Loucy (cell line): ENCODE data around the gene ADAMTS2.

ENCODE experiments used
- H2AFZ ChIP-seq: fragments of 200-600 bp; sonication (generic); 2 replicates; pipeline ENCODE4 v1.6.0; 2016; ENCODE audit warnings: antibody characterized with exemption, mild to moderate bottlenecking, low read length, moderate library complexity
- H3F3A ChIP-seq: fragments of 200-600 bp; 2 replicates; pipeline ENCODE4 v1.6.0; 2016; ENCODE audit warnings: antibody characterized with exemption, low read depth, mild to moderate bottlenecking
- H3K27me3 ChIP-seq: fragments of 200-600 bp; sonication (generic); 2 replicates; pipeline ENCODE4 v1.6.1; 2014; ENCODE audit warnings: low read length, mild to moderate bottlenecking; ENCODE audit not compliant: insufficient read depth, poor library complexity, severe bottlenecking
- H3K36me3 ChIP-seq: fragments of 200-600 bp; sonication (generic); 2 replicates; pipeline ENCODE4 v1.6.1; 2016; ENCODE audit warnings: low read length; ENCODE audit not compliant: insufficient read depth
- H3K4me1 ChIP-seq: fragments of 200-600 bp; sonication (generic); 2 replicates; pipeline ENCODE4 v1.5.1; 2014; ENCODE audit warnings: low read length, mild to moderate bottlenecking; ENCODE audit not compliant: insufficient read depth, poor library complexity, severe bottlenecking
- H3K4me2 ChIP-seq: fragments of 200-600 bp; sonication (generic); 2 replicates; pipeline ENCODE4 v1.6.0; 2014; ENCODE audit warnings: antibody characterized with exemption, low read length, low read depth, mild to moderate bottlenecking; ENCODE audit not compliant: poor library complexity, severe bottlenecking
- H3K4me3 ChIP-seq: fragments of 200-600 bp; sonication (generic); 2 replicates; pipeline ENCODE4 v1.5.1; 2014; ENCODE audit warnings: low read length, mild to moderate bottlenecking, mixed read lengths; ENCODE audit not compliant: poor library complexity, severe bottlenecking
- H3K79me2 ChIP-seq: fragments of 200-600 bp; sonication (generic); 2 replicates; pipeline ENCODE4 v1.6.1; 2014; ENCODE audit warnings: low read length; ENCODE audit not compliant: insufficient read depth
- H3K9ac ChIP-seq: fragments of 200-600 bp; sonication (generic); 2 replicates; pipeline ENCODE4 v1.6.0; 2014; ENCODE audit warnings: mild to moderate bottlenecking, low read depth, low read length, moderate library complexity; ENCODE audit not compliant: poor library complexity, severe bottlenecking
- H3K9me2 ChIP-seq: fragments of 200-600 bp; sonication (generic); replicated peaks from 2 replicates; pipeline ENCODE4 v1.6.1; 2016; ENCODE audit warnings: low read depth, low read length, mixed read lengths
- H3K9me3 ChIP-seq: fragments of 200-600 bp; sonication (generic); 2 replicates; pipeline ENCODE4 v1.6.1; 2014; ENCODE audit warnings: mild to moderate bottlenecking, antibody characterized with exemption, low read length, low read depth; ENCODE audit not compliant: insufficient read depth
- H4K20me1 ChIP-seq: fragments of 200-600 bp; sonication (generic); 2 replicates; pipeline ENCODE4 v1.6.0; 2014; ENCODE audit warnings: antibody characterized with exemption, low read length, mild to moderate bottlenecking; ENCODE audit not compliant: insufficient read depth, poor library complexity, severe bottlenecking
- EZH2phosphoT487 ChIP-seq: fragments of 200-600 bp; IDR thresholded peaks from 2 replicates; pipeline ENCODE4 v1.6.1; 2018; ENCODE audit warnings: antibody characterized with exemption, mild to moderate bottlenecking, moderate library complexity, borderline replicate concordance
- TF ChIP-seq, protein P1 (sequence below): fragments of 200-600 bp; sonication (generic); conservative IDR thresholded peaks from 2 replicates; pipeline ENCODE4 v1.5.1; 2014; ENCODE audit warnings: mild to moderate bottlenecking, antibody characterized with exemption, low read length

The ADAMTS2 gene

DNA sequence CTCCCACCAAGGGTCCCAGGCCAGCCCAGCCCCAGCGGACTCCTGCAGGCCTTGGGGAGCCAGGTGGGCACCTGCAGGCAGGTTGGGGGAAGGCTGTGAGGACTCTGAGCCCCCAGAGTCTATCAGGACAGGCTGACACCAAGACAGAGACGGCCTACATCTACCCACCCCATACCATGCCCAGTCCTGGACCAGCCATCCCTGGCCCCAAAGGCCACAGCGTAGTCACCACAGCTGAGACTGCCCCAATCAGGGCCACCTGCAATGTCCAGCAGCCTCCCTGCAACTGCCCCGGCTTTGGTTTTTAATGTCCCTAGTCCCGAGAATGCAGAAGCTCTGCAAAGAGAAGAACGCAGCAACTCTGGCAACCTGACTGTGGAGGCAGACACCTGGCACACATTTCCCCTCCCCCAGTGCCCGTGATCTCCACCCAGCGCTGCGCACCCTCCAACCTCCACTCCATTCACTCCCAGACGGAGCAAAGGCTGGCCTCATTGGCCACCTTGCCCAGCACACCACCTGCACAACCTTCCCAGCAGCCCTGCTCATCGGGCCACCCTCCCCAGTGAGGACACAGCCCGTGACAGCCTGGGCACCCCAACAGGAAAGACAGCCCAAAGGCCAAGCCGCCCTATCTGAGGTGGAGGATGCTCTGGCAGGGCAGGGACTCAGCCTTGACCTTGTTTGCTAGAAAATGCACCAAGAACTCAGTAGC lies 14.9 kb downstream of the ADAMTS2 start:
- Histone ChIP-seq H3K4me2 (no peak overlapping the region), H3F3A (no peaks in the 10 kb centered on the region), H3K79me2 (no peaks in the 10 kb centered on the region), H3K27me3 (no peaks in the 10 kb centered on the region), H3K9me3 (no peaks in the 10 kb centered on the region), H4K20me1 (no peaks in the 10 kb centered on the region), H3K9me2 (no peaks in the 10 kb centered on the region), H3K4me1 (no peaks in the 10 kb centered on the region), H3K36me3 (no peaks in the 10 kb centered on the region), H3K4me3 (no peak overlapping the region), H2AFZ (no peak overlapping the region), H3K9ac (no peak overlapping the region)
- TF ChIP-seq, protein P1, sequence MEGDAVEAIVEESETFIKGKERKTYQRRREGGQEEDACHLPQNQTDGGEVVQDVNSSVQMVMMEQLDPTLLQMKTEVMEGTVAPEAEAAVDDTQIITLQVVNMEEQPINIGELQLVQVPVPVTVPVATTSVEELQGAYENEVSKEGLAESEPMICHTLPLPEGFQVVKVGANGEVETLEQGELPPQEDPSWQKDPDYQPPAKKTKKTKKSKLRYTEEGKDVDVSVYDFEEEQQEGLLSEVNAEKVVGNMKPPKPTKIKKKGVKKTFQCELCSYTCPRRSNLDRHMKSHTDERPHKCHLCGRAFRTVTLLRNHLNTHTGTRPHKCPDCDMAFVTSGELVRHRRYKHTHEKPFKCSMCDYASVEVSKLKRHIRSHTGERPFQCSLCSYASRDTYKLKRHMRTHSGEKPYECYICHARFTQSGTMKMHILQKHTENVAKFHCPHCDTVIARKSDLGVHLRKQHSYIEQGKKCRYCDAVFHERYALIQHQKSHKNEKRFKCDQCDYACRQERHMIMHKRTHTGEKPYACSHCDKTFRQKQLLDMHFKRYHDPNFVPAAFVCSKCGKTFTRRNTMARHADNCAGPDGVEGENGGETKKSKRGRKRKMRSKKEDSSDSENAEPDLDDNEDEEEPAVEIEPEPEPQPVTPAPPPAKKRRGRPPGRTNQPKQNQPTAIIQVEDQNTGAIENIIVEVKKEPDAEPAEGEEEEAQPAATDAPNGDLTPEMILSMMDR = no peak
- no peak for TF ChIP-seq EZH2phosphoT487

DNA sequence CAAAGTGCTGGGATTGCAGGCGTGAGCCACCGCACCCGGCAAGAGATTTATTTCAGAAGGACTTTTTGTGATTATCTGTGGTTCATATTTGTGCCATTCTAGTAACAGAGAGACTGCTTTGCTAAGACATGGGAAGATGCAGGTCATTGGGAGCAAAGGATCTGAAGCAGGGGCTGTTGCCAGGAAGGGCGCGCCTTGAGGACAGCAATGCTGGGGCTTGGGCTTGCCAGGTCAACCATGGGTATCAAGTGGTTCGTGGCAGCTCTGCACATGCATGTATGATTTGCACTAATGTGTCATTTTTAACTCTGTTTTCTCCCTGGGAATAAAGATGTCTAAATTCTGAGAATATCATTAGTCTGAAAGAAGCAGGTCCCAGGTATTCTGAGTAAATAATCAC lies 17.0 kb downstream of the ADAMTS2 start:
- no peaks in the 10 kb centered on the region for H3K79me2 ChIP-seq

DNA sequence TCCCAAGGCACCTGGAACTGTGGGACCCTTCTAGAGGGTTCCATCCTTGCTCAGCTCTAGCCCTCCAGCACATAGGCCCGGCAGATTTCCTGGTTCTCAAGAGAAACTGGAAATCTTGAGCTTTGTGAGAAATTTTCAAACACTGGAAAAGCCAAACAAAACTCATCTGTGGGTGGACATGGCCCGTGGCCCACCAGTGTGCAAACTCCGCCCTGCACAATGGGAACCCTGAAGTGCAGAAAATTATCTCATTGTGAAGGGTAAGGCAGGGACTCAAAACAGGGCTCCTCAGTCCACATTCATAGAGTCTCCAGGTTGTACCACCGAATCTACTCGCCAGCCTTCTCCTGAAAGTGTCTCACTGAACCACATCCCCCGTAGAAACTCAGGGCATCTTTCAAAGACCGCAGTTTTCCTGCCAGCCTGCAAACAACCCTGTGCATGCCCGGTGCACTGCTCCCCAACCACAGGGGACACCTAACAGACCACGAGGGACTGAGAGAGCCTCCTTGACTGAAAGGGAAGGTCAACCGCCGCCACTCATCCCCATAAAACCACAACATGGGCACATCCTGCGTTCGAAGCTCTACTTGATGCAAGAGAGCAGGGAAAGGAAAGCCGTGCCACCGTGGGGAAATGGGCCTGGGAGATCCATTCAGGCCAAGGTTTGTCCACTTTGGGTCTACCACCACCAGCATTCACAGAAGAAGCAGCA lies 18.1 kb downstream of the ADAMTS2 start:
- no peaks in the 10 kb centered on the region for H3F3A ChIP-seq
- H3K79me2 ChIP-seq = no peaks in the 10 kb centered on the region
- TF ChIP-seq, protein P1 = no peak
- no peak for TF ChIP-seq EZH2phosphoT487
- H3K9me2 ChIP-seq = no peaks in the 10 kb centered on the region
- H3K9me3 ChIP-seq = no peaks in the 10 kb centered on the region
- no peaks in the 10 kb centered on the region for H4K20me1 ChIP-seq
- no peak overlapping the region for H2AFZ ChIP-seq
- no peaks in the 10 kb centered on the region for H3K27me3 ChIP-seq
- H3K4me3 ChIP-seq = no peak overlapping the region
- no peaks in the 10 kb centered on the region for H3K4me1 ChIP-seq
- no peak overlapping the region for H3K9ac ChIP-seq
- no peak overlapping the region for H3K4me2 ChIP-seq
- H3K36me3 ChIP-seq = no peaks in the 10 kb centered on the region

More for the DNA sequence above, 17.0 kb downstream of the ADAMTS2 start:
- Histone ChIP-seq H3K4me1 (no peaks in the 10 kb centered on the region), H3K27me3 (no peaks in the 10 kb centered on the region), H2AFZ (no peak overlapping the region), H3K36me3 (no peaks in the 10 kb centered on the region), H3K4me3 (no peak overlapping the region), H4K20me1 (no peaks in the 10 kb centered on the region), H3F3A (no peaks in the 10 kb centered on the region), H3K9ac (no peak overlapping the region), H3K9me2 (no peaks in the 10 kb centered on the region), H3K4me2 (no peak overlapping the region), H3K9me3 (no peaks in the 10 kb centered on the region)
- TF ChIP-seq EZH2phosphoT487 = no peak
- TF ChIP-seq, protein P1 = no peak
